Psoas muscle (tissue), 8 donors: ENCODE measurements around the gene PALB2. TPM values are rescaled to one million over a fixed set of nuclear protein-coding genes. Genes with fewer than 3 reads are reported as not detected.

Source experiments
- ATAC-seq, 4 donors: fragments of 200-7000 bp; cut with Tn5 transposase; one replicate each; pipeline ENCODE4 v1.9.1; 2020; ENCODE audit warnings: moderate library complexity in 3 of 4, mild to moderate bottlenecking in 2 of 4
- DNase-seq, 2 donors: peaks; one replicate each; pipeline ENCODE4 v3.0.0-alpha.2; 2020
- H3K27ac ChIP-seq: fragments of 200-600 bp; one replicate; pipeline ENCODE4 v1.8.0; 2022
- H3K27me3 ChIP-seq, 3 donors: fragments of 200-600 bp in 1 of 3; one replicate each; pipeline versions ENCODE4 v1.6.1 to v1.8.0; 2013 to 2022; ENCODE audit warnings: low read length in 2 of 3, mild to moderate bottlenecking in 2 of 3, moderate library complexity in 1 of 3; ENCODE audit not compliant: insufficient read depth in 3 of 3
- H3K36me3 ChIP-seq, 2 donors: fragments of 200-600 bp in 1 of 2; one replicate each; pipeline versions ENCODE4 v1.6.1 to v1.8.0; 2013 to 2022; ENCODE audit warnings: low read depth in 1 of 2, mild to moderate bottlenecking in 1 of 2, moderate library complexity in 1 of 2; ENCODE audit not compliant: insufficient read depth in 1 of 2
- H3K4me1 ChIP-seq: fragments of 200-600 bp; one replicate; pipeline ENCODE4 v1.8.0; 2022
- H3K4me3 ChIP-seq: fragments of 200-600 bp; one replicate; pipeline ENCODE4 v1.8.0; 2022; ENCODE audit warnings: mild to moderate bottlenecking
- H3K9me3 ChIP-seq: fragments of 200-600 bp; one replicate; pipeline ENCODE4 v1.8.0; 2022
- WGBS, 3 donors: extraction: QIAGEN DNeasy Blood & Tissue Kit; methylation state at CpG; one replicate each; pipeline versions ENCODE4 v1.1.6 to v1.1.7; 2013; 5-methylcytosine and 5-hydroxymethylcytosine counted together
- intact Hi-C, 2 donors: fragments of 100-400 bp; cut with DNase I; formaldehyde crosslinking; loops; one replicate each; pipeline versions ENCODE4 v1.11.0 to v1.14.2; 2022
- polyA plus RNA-seq, 3 donors: library from polyadenylated mRNA; stranded (reverse); fragments of 200-250 nt; gene quantifications; one replicate each; pipeline ENCODE4 v1.2.3, GENCODE V29; 2013
- total RNA-seq, 4 donors: library from RNA; stranded (reverse); fragmentation: NEBNext Ultra II Directional in 2 of 4; extraction: Animal tissue kit (Norgen Biotek cat#: 25700) in 2 of 4; gene quantifications; one replicate each; pipeline versions ENCODE4 v1.2.1 to v1.2.4, GENCODE V29; 2021 to 2023
- TF ChIP-seq, protein P1 (sequence below): fragments of 200-600 bp; IDR thresholded peaks from one replicate; pipeline ENCODE4 v1.8.0; 2022; ENCODE audit warnings: antibody characterized with exemption
- donor health status: healthy with polysubstance abuse.
- donor health status: DM: no; HTN: no; CAD: no; lungs with moderate emphysema.
- donor health status: Bipolar disorder and iron deficiency.
- donor health status: healthy.
- donor health status: DM: yes; HTN: yes; CAD: no.
- donor health status: DM: no; HTN: no; CAD: no.
- donor health status: DM: no; HTN: no; CAD: no.
- donor health status: DM: yes; HTN: yes; CAD: no.

Gene PALB2
- total and polyA plus RNA-seq, 7 donors = 4.3 to 10.6 (median 6.2) TPM

GRCh38 chr16:23562505-23562904, 78.6 kb downstream of the PALB2 start:
- Histone ChIP-seq H3K27ac (peak overlapping the region; percentile 56), H3K36me3 (peaks cover 23 to 86% of the 10 kb centered on the region in 2 donors), H3K4me3 (peak overlapping the region; percentile 40), H3K4me1 (peaks cover 84% of the 10 kb centered on the region), H3K27me3 (no peaks in the 10 kb centered on the region), H3K9me3 (no peaks in the 10 kb centered on the region)
- WGBS, 3 donors = 54 to 81% (median 56%) methylated on average over 13 of the region's 13 CpGs
- peak in 1 of 2 donors; percentile 68 for DNase-seq
- TF ChIP-seq, protein P1, sequence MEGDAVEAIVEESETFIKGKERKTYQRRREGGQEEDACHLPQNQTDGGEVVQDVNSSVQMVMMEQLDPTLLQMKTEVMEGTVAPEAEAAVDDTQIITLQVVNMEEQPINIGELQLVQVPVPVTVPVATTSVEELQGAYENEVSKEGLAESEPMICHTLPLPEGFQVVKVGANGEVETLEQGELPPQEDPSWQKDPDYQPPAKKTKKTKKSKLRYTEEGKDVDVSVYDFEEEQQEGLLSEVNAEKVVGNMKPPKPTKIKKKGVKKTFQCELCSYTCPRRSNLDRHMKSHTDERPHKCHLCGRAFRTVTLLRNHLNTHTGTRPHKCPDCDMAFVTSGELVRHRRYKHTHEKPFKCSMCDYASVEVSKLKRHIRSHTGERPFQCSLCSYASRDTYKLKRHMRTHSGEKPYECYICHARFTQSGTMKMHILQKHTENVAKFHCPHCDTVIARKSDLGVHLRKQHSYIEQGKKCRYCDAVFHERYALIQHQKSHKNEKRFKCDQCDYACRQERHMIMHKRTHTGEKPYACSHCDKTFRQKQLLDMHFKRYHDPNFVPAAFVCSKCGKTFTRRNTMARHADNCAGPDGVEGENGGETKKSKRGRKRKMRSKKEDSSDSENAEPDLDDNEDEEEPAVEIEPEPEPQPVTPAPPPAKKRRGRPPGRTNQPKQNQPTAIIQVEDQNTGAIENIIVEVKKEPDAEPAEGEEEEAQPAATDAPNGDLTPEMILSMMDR = no peak
- intact Hi-C loops = no loop called here
- peak in 2 of 4 donors; percentile 3 to 14 for ATAC-seq

DNA sequence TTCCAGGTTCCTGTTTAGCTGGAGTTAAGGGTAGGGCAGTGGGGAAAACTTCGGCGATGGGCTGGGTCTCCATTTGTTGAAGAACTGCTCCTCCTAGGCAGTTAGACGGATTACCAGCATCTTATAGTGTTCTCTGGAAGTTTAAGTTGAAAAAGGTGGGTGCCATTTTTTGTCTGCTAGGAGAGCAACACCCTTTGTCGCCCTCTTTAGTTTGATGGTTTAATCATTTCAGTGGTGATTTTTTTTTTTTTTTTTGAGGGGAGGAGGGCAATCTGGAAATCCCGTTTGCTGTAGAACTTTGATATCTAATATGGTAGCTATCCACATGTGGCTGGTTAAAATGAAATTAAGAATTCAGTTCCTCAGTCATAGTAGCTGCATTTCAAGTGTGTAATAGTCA, 79.5 kb downstream of the PALB2 start:
- Histone ChIP-seq H3K36me3 (peaks cover 23 to 76% of the 10 kb centered on the region in 2 donors), H3K27me3 (no peaks in the 10 kb centered on the region), H3K4me3 (peak overlapping the region; percentile 31), H3K9me3 (no peaks in the 10 kb centered on the region), H3K27ac (peak overlapping the region; percentile 42), H3K4me1 (peaks cover 82% of the 10 kb centered on the region)
- ATAC-seq (no peak), DNase-seq (no peak)
- WGBS, 3 donors = 75 to 78% (median 77%) methylated on average over 5 of the region's 5 CpGs
- TF ChIP-seq, protein P1 = no peak
- intact Hi-C loops = no loop called here

DNA sequence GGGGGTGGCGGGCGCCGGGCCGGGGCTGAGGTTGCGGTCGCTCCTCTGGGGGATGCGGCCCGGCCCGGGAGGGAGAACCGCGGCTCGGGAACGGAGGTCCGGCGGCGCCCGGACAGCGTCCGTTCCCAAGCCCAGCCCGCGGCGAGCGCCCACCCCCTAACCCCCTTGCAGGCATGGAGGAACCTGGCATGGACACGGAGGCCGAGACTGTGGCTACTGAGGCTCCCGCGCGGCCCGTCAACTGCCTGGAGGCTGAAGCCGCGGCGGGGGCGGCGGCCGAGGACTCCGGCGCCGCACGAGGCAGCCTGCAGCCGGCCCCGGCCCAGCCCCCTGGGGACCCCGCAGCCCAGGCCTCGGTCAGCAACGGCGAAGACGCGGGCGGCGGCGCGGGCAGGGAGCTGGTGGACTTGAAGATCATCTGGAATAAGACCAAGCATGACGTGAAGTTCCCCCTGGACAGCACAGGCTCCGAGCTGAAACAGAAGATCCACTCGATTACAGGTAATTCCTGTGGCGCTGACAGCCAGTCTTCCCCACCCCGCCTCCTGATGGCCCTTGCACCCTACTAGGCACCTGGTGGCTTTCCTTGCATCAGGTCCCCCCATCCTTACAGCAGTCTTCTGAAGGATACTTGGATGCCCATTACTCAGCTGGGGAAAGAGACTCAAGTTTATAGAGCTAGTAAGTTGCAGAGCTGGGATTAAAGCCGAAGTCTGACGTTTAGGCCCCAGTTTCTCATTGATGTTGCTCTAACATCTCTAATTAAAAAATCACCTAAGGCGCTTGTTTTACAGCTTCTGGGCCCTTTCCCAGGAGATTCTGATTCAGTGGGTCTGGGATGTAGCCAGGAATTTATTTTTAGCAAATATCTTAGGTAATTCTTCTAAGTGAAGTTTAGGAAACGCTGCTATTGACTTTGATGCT, 83.1 kb downstream of the PALB2 start:
- H3K36me3 ChIP-seq = peaks cover 21 to 61% of the 10 kb centered on the region in 2 donors
- H3K4me1 ChIP-seq = peaks cover 52% of the 10 kb centered on the region
- peak overlapping the region; percentile 85 for H3K4me3 ChIP-seq
- DNase-seq = peak in 1 of 2 donors; percentile 42
- peak; percentile 4 to 17 (median 10) for ATAC-seq
- H3K9me3 ChIP-seq = no peaks in the 10 kb centered on the region
- WGBS, 3 donors = 0 to 1% (median 0%) methylated on average over 39 to 60 of the region's 60 CpGs
- no peaks in the 10 kb centered on the region for H3K27me3 ChIP-seq
- TF ChIP-seq, protein P1 = no peak
- intact Hi-C loops = loop anchor here (1.0 to 10.0 kb wide), 5 partner anchors 38 to 987 kb away; partner anchors contain the start of genes NDUFAB1 (in 2 of the 2), COG7 (in 1 of the 2) and GGA2 (in 1 of the 2)
- peak overlapping the region; percentile 93 for H3K27ac ChIP-seq

- Histone ChIP-seq H3K36me3 (peaks cover 18 to 61% of the 10 kb centered on the region in 2 donors), H3K4me1 (peaks cover 43% of the 10 kb centered on the region), H3K27ac (peak within 1 kb of the TSS; percentile 93), H3K4me3 (peak within 1 kb of the TSS; percentile 85), H3K9me3 (no peaks in the 10 kb centered on the region), H3K27me3 (no peaks in the 10 kb centered on the region)
- peak; percentile 99 for DNase-seq
- intact Hi-C loops = loop anchor here (1.0 to 10.0 kb wide), 5 partner anchors 39 to 988 kb away; partner anchors contain the start of genes NDUFAB1 (in 2 of the 2), COG7 (in 1 of the 2) and GGA2 (in 1 of the 2)
- ATAC-seq = peak; percentile 92 to 96 (median 93)
- TF ChIP-seq, protein P1 = peak; percentile 92
- 1 to 2% (median 2%) methylated on average over 53 to 65 of the region's 65 CpGs for WGBS, 3 donors
Measured at GRCh38 chr16:23556881-23557778, 84.0 kb downstream of the PALB2 start, which contains the start of the genes EARS2 and UBFD1. Gene EARS2 (minus strand): TSS chr16:23557350. CDS start chr16:23557343, 7 bp downstream. Gene UBFD1 (plus strand): TSS chr16:23557727. CDS start chr16:23557743, 16 bp downstream.
